ENCODE results near the gene TMEFF2.

GRCh38 chr2:191907091-191907490 lies 287.6 kb downstream of the TMEFF2 start:
- no peak for TF ChIP-seq POLR2A (IDR thresholded peaks at IDR 0.05; ENCODE audit: low read depth, low read length)
- no peak for TF ChIP-seq POLR2AphosphoS5 (IDR thresholded peaks at IDR 0.05; ENCODE audit: low read depth, low read length)
- no peak for TF ChIP-seq TAF1 (IDR thresholded peaks at IDR 0.05; ENCODE audit: low read depth, low read length)
- no peak for TF ChIP-seq POU2F2 (IDR thresholded peaks at IDR 0.05; ENCODE audit: low read depth, low read length)
- TF ChIP-seq PAX5 (IDR thresholded peaks at IDR 0.05; ENCODE audit: insufficient read depth, low read length, severe bottlenecking), result no peak
- TF ChIP-seq SPI1 (IDR thresholded peaks at IDR 0.05; ENCODE audit: low read depth, low read length), result no peak

Data from GM12891 (cell line).